H4 (cell line): ENCODE results near the gene UCKL1. TPM values are rescaled to one million over a fixed set of nuclear protein-coding genes. Genes with fewer than 3 reads are reported as not detected.
"Not testable (repeated sequence)": the region's sequence is repeated elsewhere in the genome, so short reads cannot be mapped to it uniquely, and the experiment has no call there.

ENCODE experiments used
- DNase-seq: peaks from one replicate; pipeline ENCODE4 v3.0.0-alpha.2; 2015; ENCODE audit warnings: low spot score
- total RNA-seq: library from RNA; depleted of rRNA; stranded (reverse); fragments of >200 nt; shearing (Covaris generic); gene quantifications from 2 replicates; pipeline ENCODE4 v1.2.3, GENCODE V29; 2014

UCKL1 gene
- total RNA-seq, 1 experiment from 2014 or later: 16.1 TPM

DNA sequence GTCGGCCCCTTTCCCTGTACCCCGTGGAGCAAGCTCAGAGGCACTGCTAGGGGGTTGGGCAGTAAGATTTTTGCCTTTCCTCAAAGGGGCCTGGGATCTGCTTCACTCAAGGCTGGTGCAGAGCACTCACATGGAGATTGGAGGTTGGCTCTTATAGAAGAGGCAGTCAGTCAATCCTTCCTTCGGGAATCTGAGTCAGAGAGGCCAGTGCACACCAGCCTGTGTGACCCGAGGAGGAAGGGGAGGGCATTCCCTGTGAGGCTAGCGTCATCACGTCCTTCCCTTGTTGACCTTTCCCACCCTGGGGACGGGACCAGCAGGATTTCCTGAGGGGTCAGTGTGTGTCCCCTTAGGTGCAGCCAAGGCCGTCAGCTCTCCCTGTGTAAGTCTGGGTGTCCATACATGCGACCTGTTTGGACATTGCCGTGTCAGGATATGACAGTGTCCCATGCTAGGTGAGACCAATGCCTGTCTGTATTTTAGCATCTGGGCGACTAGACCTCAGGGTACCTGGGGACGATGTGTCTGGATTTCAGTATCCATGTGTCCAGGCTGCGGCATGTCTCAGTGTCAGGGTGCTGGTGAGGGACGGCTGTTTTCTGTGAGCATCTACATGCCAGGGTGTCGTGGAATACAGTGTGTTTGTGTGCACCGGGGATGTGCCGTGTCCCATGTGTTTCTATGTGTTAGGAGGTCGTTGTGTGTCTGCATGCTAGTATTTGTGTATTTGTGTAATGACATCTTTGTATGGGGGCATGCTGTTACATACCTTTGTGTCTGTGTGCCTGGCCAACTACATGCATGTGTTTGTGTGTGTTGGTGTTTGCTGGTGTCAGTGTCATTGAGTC, 16.3 kb upstream of the UCKL1 start:
- DNase-seq: no peak

DNA sequence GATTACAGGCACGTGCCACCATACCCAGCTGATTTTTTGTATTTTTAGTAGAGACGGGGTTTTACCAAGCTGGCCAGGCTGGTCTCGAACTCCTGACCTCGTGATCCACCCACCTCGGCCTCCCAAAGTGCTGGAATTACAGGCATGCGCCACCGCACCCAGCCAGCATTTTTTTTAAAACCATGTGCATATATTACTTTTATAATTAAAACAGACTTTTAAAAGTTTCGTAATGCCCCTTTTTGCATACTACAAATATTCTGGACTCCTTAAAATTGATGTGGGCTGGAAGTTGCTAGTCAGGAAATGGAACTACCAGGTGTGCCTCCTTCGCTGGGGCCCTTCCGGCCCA, 15.7 kb upstream of the UCKL1 start:
- DNase-seq: not testable (repeated sequence)

DNA sequence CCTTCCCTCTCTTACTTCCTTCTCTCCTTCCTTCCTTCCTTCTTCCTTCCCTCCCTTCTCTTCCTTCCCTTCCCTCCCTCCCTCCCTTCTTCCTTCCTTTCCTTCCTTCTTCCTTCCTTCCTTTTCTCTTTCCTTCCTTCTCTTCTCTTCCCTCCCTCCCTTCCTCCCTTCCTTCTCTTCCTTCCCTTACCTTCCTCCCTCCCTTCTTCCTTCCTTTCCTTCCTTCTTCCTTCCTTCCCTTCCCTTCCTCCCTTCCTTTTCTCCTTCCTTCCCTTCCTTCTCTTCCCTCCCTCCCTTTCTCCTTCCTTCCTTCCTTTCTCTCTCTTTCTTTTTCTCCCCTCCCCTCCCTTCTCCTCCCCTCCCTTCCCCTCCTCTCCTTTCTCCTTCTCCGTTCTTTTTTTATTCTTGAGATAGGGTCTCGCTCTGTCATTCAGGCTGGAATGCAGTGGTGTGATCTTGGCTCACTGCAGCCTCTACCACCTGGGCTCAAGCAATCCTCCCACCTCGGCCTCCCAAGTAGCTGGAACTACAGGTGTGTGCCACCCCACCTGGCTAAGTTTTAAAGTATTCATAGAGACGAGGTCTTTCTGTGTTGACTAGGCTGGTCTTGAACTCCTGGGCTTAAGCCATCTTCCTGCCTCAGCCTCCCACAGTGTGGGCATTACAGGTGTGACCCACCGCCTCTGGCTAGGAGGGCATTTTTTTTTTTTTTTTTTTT, 14.7 kb upstream of the UCKL1 start:
- DNase-seq: no peak

DNA sequence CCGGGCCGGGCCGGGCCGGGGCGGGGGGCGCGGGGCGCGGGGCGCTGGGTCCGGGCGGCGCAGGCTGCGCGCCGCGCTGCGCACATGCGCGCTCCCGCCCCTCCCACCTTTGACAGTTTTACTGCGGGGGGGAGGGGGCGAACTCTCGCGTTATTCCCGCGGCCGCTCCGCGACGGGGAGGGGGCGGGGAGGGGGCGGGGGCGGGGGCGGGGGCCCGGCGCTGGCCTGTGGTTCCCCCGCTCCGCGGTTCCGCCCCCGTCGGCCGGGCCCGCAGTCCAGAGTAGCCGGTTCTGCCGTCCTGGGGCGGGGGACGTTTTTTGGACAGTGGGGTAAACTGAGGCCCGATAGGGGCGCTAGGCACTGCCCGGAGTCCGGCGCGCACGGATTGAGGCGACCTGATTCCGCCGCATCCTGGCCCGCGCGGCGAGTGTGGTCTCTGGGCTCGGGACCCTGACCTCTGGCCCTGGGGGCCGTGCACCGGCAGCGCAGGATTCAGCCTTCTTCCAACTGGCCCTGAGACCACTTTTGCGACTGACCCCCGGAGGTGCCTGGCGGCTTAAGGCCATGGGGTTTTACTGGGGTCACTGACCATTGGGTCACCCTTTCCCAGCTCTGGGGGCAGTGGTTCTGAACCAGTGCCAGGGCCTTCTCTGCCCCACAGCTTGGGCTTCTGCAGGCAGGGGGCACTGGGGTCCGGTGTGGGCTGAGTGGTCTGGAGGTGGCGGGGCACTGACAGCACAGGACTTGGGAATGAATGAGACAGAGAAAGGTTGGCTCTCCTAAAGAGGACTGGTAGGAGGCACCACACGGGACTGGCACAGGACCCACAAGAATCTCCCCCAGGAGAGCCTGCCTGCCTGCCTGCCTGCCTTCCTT, 13.9 kb upstream of the UCKL1 start, which contains the start of gene ZNF512B:
ZNF512B (minus strand) TSS at position 93 of the 876 bp plus-strand sequence. CDS start 1,980 bp downstream, outside the sequence.
- peak; percentile 16 for DNase-seq

DNA sequence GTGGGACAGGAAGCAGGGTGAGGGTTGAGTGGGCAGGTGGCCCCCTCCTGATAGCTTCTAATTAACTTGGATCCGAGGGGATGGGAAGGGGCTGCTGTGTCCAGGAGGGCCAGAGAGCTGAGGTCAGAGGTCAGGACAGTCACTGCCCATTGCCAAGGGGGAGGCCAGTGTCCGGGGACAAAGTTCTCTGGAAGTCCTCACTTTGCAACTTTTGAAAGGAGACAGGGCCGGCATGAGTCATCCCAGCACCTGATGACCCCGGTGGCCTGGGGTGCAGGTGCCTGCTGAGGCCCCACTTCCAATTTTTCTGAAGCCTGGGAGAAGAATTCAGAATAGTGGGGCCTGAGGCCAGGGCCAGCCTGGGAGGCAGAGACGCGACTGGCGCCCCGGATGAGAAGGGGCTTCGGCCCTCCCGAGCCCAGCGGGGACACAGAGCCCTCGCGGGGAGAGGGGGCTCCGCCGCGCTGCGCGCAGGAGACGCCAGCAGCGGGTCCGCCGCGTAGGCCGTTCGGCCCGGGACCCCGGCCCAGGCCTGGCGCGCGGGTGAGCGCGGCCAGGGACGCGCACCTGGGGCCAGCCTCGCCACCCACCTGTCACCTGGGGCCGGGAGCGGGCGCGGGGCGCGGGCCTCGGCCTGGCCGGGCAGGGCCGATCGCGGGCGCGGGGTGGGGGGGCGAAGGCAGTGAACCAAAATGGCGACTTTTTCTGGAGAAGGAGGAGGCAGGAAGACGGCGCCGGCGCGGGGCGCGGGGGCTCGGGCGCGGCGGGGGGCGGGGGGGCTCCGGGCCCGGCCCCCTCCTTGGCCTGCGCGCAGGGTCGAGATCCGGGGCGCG, 12.9 kb upstream of the UCKL1 start:
- DNase-seq: no peak

DNA sequence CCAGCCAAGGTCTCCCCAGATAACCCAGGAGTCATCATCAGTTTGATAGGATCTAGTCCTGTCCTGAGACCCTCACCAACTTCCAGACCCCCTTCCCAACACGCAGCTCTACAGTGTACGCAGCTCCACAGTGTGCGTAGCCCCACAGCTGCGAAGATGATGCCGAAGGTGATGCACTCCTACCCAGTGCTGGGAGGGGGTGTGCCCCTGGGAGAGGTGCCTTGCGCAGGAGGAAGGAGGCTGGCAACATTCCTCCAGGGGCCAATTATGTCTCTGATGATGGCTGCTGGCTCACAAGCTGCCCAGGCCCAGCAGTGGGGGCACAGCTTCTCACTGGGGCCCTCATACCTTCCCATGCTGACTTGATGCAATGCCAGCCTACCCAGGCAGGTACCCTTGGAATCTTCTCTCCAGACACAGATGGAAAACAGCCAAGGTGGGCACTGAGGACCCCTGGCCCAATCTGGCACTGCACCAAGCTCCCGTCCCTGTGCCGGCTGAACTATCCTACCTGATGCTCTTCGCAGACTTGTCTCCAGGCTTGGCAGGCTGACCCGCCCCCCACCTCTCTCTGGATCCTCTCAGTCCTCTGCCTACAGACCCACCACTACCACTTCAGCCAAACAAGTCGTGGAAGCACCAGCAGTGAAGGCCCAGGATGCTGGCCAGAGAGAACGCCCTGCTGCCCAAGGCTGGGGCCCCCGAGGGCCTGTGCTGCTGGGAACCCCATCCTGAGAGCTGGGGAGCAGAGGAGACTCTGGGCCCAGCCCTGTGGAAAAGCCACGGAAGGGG, 12.1 kb upstream of the UCKL1 start:
- no peak for DNase-seq

DNA sequence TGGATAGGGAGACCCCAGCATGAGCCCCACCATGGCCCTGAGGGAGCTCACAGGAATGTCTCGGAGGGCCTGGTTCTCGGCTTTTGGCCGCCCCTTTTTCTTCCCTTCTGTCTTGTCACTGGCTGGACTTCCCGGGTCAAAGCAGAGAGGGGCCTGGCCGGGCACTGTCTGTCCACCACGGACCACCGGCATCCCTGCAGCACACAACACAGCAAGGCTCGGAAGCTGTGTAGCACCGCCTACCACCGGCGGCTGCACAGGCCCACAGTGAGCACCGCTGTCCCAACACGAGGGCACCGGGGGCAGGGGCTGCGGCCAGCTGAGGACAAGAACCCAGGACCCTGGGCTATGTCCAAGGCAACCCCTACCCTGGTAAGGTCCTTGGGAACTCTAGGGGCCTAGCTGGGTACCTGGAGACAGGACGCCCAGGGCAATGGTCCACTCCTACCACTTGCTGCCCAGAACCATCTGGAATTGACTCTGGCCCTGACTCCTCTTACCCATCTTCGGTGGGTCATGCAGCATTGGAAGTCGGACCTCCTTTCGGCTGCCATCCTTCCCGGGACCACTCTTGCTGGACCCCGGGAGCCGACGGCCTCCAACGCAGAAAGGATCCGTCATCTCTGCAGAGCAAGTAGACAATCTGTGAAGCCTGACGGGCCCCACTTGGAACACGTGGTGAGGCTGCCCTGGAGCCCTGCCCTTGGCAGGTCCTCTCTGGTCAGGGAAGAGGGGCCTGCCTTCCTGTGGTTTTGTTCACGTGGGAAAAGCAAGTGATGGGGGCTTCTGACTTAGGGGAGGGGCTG, 11.3 kb upstream of the UCKL1 start:
- no peak for DNase-seq

DNA sequence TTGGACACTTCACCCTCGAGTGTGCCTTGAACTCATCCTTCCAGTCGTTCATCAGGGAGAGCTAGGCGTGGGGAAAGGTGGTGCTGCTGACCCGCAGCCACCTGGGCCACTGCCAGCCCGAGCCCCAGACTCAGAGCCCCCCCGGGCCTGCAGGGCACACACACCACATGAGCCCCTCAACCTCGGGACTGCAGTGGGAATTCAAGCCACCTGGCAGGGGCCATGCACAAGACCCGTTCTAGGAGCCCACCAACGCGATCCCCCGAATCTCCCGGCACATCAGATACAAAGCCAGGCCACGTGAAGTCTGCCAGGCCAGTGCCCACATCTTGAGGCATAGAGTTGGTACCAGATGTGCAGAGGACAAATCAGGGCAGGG, 10.7 kb upstream of the UCKL1 start:
- no peak for DNase-seq

DNA sequence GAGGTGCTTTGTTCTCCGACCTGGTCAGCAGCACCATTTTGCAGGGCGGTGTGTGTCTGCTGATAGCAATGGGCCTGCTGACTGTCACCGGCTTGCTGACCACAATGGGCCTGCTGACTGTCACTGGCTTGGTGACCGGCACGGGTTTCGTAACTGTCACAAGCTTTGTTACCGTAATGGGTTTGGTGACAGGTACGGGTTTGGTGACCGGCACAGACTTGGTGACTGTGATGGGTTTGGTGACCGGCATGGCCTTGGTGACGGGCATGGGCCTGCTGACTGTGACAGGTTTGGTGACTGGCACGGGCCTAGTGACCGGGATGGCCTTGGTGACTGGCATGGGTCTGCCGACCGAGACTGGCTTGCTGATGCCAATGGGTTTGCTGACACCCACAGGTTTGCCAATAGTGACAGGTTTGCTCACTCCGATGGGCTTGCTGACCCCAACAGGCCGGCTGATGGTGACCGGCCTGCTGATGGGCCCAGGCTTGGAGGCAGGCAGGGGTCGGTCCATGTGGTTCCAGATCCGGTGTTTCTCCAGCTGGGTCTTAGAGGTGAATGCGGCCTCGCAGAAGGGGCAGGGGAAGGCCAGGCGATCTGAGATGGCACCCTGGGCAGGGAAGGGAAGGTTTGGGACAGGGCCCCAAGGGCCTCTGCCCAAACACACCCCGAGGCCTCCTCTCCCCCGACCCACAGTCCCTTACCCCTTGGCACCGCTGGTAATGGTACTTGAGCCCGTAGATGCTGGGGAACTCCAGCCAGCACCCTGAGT, 10.1 kb upstream of the UCKL1 start:
- no peak for DNase-seq

DNA sequence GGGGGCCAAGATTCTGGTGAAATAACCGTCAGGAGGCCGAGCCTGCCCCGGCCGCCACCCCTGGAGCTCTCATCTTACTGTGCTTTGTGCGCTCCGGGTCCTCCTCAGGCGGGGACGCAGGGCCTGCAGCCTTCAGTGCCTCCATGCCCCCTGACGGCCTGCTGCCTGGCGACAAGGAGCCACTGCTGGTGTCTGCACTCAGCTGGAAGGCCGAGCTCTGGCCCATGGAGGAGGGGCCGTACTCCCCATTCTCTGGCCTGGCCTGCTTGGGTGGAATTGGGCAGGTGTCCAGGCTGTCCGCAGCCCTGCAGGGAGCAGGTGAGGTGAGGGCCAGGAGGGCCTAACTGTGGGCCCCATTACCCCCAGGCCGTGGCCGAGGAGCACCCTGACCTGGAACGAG, 8.2 kb upstream of the UCKL1 start:
- DNase-seq: no peak

DNA sequence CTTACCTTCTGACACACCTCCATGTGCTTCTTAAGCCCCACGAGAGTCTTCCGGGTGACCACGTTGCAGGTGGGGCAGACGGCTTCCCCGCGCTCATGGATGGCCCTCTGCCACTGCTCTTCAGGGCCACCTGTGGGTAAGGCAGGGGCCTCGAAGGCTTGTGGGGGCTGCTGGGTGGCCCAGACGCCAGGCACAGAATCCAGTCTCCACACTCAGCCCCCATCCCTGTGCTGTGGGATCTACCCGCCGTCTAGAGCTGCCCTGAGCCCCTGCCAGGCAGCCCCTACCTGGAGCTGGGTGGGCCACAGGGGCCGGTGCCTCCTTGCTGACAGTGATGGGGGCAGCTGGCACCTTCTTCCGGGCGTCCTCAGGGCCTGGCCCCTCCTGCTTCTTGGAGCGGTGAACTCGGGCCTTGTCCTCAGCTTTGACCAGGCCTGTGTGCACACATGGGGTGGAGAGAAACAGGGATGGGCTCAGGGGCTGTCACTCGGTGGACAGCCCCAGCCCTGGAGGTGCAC, 7.6 kb upstream of the UCKL1 start:
- no peak for DNase-seq

DNA sequence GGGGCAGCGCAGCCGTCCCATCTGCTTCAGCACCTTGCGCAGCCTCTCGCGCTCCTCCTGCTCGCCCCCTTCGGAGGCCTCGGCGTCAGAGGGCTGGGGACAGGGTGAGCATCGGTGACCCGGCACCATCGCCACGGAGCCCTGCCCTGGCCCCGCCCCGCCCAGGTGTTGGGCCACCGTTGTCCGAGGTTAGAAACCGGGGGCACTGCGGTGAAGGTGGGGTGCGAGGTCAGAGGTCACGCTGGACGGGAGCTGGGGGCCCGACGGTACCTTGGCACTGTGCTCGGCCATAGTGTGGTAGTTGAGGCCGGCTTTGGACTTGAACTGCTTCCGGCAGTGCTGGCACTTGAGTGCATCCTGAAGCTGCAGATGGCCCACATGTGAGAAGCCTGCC, 7.1 kb upstream of the UCKL1 start:
- DNase-seq: no peak

DNA sequence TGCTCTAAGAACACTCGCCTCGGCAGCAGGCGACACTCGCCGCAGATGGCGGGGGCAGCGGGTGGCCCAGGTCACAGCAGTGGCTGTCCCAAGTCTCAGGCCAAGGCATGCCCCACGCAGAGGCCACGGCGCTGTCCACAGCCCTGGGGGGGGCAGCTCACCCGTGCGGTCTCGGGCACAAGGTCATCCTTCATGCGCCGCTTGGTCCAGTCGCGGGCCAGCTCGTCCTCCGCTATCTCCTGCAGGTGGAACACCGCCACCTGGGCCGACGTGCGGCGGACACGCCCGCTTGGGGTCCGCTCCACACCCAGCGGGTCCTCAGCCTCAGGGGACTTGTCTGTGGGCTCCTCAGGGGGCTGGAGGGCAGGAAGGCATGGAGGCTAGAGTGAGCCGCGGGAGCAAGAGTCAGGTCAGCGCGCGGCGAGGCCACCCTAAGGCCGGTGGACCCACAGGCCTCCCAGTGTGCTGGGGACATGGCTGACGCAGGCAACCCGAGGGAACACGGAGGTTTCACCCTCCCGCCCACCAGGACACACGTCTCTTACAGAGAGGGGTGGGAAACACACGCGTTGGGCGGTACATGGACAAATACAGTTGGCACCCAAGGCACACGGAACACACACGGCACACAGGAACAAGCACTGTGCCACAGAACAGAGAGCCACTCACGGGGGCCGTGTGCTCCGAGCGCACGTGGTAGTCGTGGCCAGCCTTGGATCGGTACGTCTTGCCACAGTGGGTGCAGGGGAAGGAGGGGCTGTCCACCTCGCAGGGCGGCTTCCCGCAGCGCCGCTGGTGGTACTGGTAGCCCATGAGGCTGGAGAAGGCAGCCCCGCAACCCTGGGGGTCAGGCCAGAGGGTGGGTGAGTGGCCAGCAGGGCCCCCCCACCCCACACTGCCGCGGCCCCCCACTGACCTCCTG, 6.5 kb upstream of the UCKL1 start:
- DNase-seq: no peak

DNA sequence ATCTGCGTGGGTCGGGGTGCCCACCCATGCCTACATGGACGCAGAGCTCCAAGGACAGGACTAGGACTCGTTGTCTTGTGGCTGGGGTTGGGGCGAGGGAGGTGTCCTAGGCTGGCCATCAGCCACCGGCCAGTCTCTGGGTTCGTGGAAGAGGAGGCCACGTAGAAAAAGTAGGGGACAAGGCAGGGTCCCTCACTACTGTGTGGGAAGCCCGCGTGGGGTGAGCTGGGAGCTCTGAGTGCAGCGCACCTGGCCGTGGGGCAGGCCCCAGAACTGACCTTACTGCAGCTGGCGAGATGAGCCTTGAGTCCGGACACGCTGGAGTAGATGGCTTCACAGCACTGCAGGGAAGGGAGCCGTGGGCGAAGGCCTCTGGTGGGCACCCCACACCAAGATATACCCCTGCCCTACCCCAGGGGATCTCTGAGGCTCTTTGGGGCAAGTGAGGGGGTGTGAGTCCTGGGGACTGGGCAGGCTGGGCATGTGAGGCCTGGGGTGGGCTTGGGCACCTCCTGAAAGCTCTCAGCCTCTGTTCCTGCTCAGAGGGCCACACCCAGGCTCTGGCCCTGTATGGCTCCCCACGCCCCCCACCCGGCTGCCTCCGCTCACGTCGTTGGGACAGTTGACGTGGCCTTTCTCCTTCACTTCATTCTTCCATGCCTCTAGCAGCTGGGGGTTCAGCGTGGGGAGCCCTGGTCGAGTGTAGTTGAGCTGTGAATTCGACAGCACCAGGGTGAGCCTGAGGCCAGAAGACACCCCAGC, 5.6 kb upstream of the UCKL1 start:
- no peak for DNase-seq

DNA sequence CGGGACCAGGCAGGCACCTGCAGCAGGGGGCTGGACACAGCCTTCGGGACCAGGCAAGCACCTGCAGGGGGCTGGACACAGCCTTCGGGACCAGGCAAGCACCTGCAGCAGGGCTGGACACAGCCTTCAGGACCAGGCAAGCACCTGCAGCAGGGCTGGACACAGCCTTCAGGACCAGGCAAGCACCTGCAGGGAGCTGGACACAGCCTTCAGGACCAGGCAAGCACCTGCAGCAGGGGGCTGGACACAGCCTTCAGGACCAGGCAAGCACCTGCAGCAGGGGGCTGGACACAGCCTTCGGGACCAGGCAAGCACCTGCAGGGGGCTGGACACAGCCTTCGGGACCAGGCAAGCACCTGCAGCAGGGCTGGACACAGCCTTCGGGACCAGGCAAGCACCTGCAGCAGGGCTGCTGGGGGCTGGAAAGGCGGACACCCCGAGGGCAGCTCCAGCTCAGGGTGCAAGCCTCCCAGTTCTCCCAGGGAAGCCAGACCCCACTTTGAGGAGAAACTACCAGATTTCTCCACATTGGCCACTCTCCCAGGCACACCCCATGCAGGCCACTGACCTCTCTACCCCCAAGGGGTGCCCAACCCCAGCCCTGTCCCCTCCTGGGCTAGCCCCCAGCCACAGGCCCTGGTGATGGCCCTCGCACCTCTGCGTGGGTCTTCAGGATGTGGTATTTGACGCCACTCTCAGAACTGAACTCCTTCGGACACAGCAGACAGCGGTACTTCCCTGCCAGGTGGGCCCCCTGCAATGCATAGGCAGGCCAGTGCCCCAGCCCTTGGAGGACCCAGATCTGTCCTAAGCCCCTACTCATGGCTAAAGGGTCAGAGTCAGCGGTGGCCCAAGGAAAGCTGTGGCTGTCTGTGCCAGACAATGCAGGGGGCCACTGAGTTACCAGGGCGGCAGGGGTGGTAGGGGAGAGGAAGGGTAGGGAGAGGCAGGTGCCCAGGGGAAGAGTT, 4.7 kb upstream of the UCKL1 start:
- DNase-seq: not testable (repeated sequence)

DNA sequence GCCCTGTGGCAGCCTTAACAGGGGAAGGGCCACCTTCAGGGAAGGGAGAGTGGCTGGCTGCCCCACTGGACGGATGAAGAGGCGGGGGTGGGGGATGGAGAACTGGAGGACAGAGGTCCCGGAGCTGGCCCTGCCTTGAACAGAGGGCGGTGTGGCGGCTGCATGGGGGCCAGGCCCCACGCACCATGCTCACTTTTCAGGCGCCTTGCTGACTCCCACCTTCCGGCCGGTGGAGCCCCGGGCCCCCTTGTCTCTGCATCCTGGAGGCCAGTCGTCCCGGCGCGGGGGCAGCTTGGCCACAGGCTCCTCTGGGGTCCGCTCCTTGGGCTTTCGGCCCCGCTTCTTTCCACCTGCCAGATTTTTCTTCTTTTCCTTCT, 3.5 kb upstream of the UCKL1 start:
- DNase-seq: no peak
